ENCODE results near the gene ZNF479. TPM values are rescaled to one million over a fixed set of nuclear protein-coding genes. Genes with fewer than 3 reads are reported as not detected.
"Not testable (repeated sequence)": the region's sequence is repeated elsewhere in the genome, so short reads cannot be mapped to it uniquely, and the experiment has no call there.

Gene ZNF479
- total RNA-seq (ENCODE audit: unreplicated experiment) = not detected
- long read RNA-seq = 0 reads

- H3K4me3 Mint-ChIP-seq (ENCODE audit: unreplicated experiment); DNase-seq (ENCODE audit: low spot score); H3K36me3 Mint-ChIP-seq (ENCODE audit: low read depth, unreplicated experiment); H3K4me1 Mint-ChIP-seq (ENCODE audit: unreplicated experiment); H3K27ac Mint-ChIP-seq (ENCODE audit: unreplicated experiment); H3K27me3 Mint-ChIP-seq (ENCODE audit: unreplicated experiment): not testable (repeated sequence)
- H3K9me3 Mint-ChIP-seq (ENCODE audit: unreplicated experiment) = peaks cover 23% of the 10 kb centered on the region
Measured at GRCh38 chr7:57132336-57132735, at the start of gene ZNF479. Gene ZNF479 (minus strand): TSS chr7:57132436. CDS start chr7:57132324, 112 bp downstream.

- Mint-ChIP-seq H3K4me1 (ENCODE audit: unreplicated experiment) (no peaks in the 10 kb centered on the region), H3K9me3 (ENCODE audit: unreplicated experiment) (peaks cover 22% of the 10 kb centered on the region), H3K36me3 (ENCODE audit: low read depth, unreplicated experiment) (peaks cover 15% of the 10 kb centered on the region), H3K27me3 (ENCODE audit: unreplicated experiment) (peaks cover 10% of the 10 kb centered on the region), H3K27ac (ENCODE audit: unreplicated experiment) (no peak overlapping the region), H3K4me3 (ENCODE audit: unreplicated experiment) (peak overlapping the region; percentile 42)
- DNase-seq (ENCODE audit: low spot score) = no peak
- no peak for TF ChIP-seq CTCF (IDR thresholded peaks at IDR 0.05; ENCODE audit: unreplicated experiment)
Measured at GRCh38 chr7:57182031-57182430, 49.8 kb upstream of the ZNF479 start.

DNA sequence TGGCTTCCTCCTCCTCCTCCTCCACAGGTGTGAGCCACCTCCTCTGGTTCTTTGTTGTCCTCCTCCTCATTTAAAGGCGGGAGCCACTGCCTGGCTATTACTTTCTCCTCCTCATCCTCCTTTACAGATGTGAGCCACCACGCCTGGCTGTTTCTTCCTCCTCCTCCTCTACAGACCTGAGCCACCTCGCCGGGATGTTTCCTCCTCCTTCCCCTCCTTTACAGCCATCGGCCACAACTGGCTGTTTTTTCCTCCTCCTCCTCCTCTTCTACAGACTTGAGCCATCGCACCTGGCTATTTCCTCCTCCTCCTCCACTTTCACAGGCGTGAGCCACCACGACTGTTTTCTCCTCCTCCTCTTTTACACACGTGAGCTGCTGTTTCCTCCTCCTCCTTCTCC, 49.0 kb upstream of the ZNF479 start:
- Mint-ChIP-seq H3K9me3 (ENCODE audit: unreplicated experiment) (peaks cover 19% of the 10 kb centered on the region), H3K4me1 (ENCODE audit: unreplicated experiment) (no peaks in the 10 kb centered on the region), H3K27ac (ENCODE audit: unreplicated experiment) (no peak overlapping the region), H3K36me3 (ENCODE audit: low read depth, unreplicated experiment) (peaks cover 15% of the 10 kb centered on the region), H3K27me3 (ENCODE audit: unreplicated experiment) (peaks cover 10% of the 10 kb centered on the region), H3K4me3 (ENCODE audit: unreplicated experiment) (no peak overlapping the region)
- no peak for DNase-seq (ENCODE audit: low spot score)
- TF ChIP-seq CTCF (IDR thresholded peaks at IDR 0.05; ENCODE audit: unreplicated experiment) = no peak

DNA sequence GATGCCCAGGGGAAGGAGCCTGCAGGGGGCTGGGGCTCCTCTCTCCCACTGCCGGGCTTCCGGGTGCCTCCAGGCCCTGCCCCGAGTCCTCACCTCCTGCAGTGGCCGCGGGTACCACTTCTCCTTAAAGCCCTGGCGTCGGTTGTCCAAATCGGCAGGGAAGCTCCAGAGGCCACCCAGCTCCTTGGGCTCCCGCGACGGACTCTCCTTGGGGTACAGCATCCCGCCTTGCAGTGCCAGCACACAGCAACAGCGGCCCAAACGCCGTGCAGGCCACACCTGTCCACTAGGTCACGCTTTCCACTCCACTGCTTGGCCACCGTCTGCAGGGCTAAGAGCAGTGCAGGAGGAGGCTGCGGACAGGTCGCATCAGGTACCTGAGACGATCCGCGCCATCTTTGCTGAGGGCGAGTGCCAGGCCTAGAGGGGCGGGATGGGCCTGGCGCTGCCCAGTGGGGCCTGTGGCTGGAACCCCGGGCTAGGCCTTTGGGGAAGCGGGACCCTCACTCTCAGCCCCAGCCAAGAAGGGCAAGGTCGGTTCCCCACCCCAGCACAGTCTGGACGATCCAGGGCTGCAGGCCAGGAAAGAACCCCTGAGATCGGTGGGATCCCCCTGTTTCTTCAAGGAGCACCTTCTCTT, 47.7 kb upstream of the ZNF479 start:
- Mint-ChIP-seq H3K4me1 (ENCODE audit: unreplicated experiment) (no peaks in the 10 kb centered on the region), H3K4me3 (ENCODE audit: unreplicated experiment) (no peak overlapping the region), H3K9me3 (ENCODE audit: unreplicated experiment) (peaks cover 19% of the 10 kb centered on the region), H3K27me3 (ENCODE audit: unreplicated experiment) (peaks cover 10% of the 10 kb centered on the region), H3K27ac (ENCODE audit: unreplicated experiment) (no peak overlapping the region), H3K36me3 (ENCODE audit: low read depth, unreplicated experiment) (peaks cover 15% of the 10 kb centered on the region)
- no peak for TF ChIP-seq CTCF (IDR thresholded peaks at IDR 0.05; ENCODE audit: unreplicated experiment)
- DNase-seq (ENCODE audit: low spot score) = no peak

DNA sequence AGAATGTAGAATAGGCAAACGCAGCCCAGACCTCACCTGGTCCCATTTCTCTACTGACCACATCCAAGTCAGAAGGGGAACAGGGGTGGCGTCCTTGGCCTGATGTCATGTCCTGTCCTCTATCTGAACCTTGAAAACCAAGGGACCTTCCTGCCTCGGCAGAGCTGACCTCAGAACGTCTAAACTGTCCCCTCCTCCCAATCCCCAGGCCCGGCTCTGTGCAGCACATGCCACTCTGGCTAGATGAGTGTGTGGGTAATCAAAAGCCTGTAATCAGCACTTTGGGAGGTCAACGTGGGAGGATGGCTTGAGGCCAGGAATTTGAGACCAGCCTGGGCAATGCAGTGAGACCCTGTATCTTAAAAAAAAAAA, 46.5 kb upstream of the ZNF479 start:
- Mint-ChIP-seq H3K27ac (ENCODE audit: unreplicated experiment) (no peak overlapping the region), H3K27me3 (ENCODE audit: unreplicated experiment) (peaks cover 9% of the 10 kb centered on the region), H3K4me1 (ENCODE audit: unreplicated experiment) (no peaks in the 10 kb centered on the region), H3K9me3 (ENCODE audit: unreplicated experiment) (peaks cover 19% of the 10 kb centered on the region), H3K4me3 (ENCODE audit: unreplicated experiment) (no peak overlapping the region), H3K36me3 (ENCODE audit: low read depth, unreplicated experiment) (peaks cover 15% of the 10 kb centered on the region)
- TF ChIP-seq CTCF (IDR thresholded peaks at IDR 0.05; ENCODE audit: unreplicated experiment) = no peak
- DNase-seq (ENCODE audit: low spot score) = no peak

Measured in endothelial cell (in vitro differentiated cells).